K562 (cell line): ENCODE measurements around the gene SDC3. TPM values are rescaled to one million over a fixed set of nuclear protein-coding genes. Genes with fewer than 3 reads are reported as not detected.
A peak's percentile ranks its signal among the peaks of the same experiment; 100 is the strongest.

Source experiments
- ARNT ChIP-seq, 2 experiments: fragments of 450-650 bp; IDR thresholded peaks; 2 replicates each; pipeline ENCODE4 v1.6.1; 2016; ENCODE audit warnings: mild to moderate bottlenecking in 1 of 2
- EGR1 ChIP-seq: fragments of 450-650 bp; conservative IDR thresholded peaks from 2 replicates; pipeline ENCODE4 v1.6.1; 2017; ENCODE audit warnings: mild to moderate bottlenecking
- KHSRP ChIP-seq: fragments of 450-650 bp; IDR thresholded peaks from 2 replicates; pipeline ENCODE4 v1.6.1; 2017
- MLLT1 ChIP-seq, 2 experiments: fragments of 450-650 bp; IDR thresholded peaks; 2 replicates each; pipeline ENCODE4 v1.6.1; 2016
- NR2F6 ChIP-seq: fragments of 450-650 bp; formaldehyde crosslinking; IDR thresholded peaks from 2 replicates; pipeline ENCODE4 v1.4.0; 2020; ENCODE audit warnings: mild to moderate bottlenecking
- PKNOX1 ChIP-seq: fragments of 450-650 bp; IDR thresholded peaks from 2 replicates; pipeline ENCODE4 v1.6.1; 2016
- POLR2B ChIP-seq: fragments of 450-650 bp; IDR thresholded peaks from 2 replicates; pipeline ENCODE4 v1.6.1; 2018; ENCODE audit warnings: low read depth; ENCODE audit not compliant: partially characterized antibody
- POU5F1 ChIP-seq: fragments of 150-350 bp; IDR thresholded peaks from 2 replicates; pipeline ENCODE4 v1.6.1; 2014; ENCODE audit warnings: borderline replicate concordance, low read length, low read depth, mild to moderate bottlenecking; ENCODE audit not compliant: partially characterized antibody
- REST ChIP-seq, 2 experiments: fragments of 450-650 bp; formaldehyde crosslinking in 1 of 2; IDR thresholded peaks; 2 replicates each; pipeline versions ENCODE4 v1.4.0 to v1.6.1; 2014 to 2020; ENCODE audit warnings: mild to moderate bottlenecking in 2 of 2, borderline replicate concordance in 1 of 2, low read depth in 1 of 2
- SNIP1 ChIP-seq: fragments of 450-650 bp; IDR thresholded peaks from 2 replicates; pipeline ENCODE4 v1.7.1; 2017; ENCODE audit warnings: low read depth, mild to moderate bottlenecking
- SNRNP70 ChIP-seq: fragments of 200-400 bp; formaldehyde crosslinking; optimal IDR thresholded peaks from 2 replicates; pipeline ENCODE3; 2017; ENCODE audit warnings: low read depth, low read length
- SP1 ChIP-seq: sonication (generic); formaldehyde crosslinking; IDR thresholded peaks from 2 replicates; pipeline ENCODE4 v1.8.1; 2022; ENCODE audit warnings: mild to moderate bottlenecking, missing genetic modification reagents
- XRCC5 ChIP-seq: fragments of 200-400 bp; formaldehyde crosslinking; IDR thresholded peaks from 2 replicates; pipeline ENCODE4 v1.6.1; 2017; ENCODE audit warnings: low read depth, mild to moderate bottlenecking, low read length
- ZEB2 ChIP-seq: fragments of 450-650 bp; IDR thresholded peaks from 2 replicates; pipeline ENCODE4 v1.6.1; 2016
- ZHX1 ChIP-seq: fragments of 150-350 bp; conservative IDR thresholded peaks from 2 replicates; pipeline ENCODE4 v1.6.1; 2014; ENCODE audit warnings: low read length
- polyA plus RNA-seq, 8 experiments: library from polyadenylated mRNA; depleted of rRNA in 4 of 8; stranded (reverse) in 5 of 8; unstranded in 3 of 8; fragments of >200 nt; fragmentation: Nextera tagmentation in 2 of 8; fragmentation: Illumina TruSeq in 1 of 8; extraction: Ambion mirVana in 2 of 8; extraction: Trizol in 1 of 8; gene quantifications; 2 replicates each; pipeline versions ENCODE4 v1.2.1 to v1.2.3, GENCODE V29; 2011 to 2014; ENCODE audit warnings: inconsistent platforms in 1 of 8, missing spikeins in 1 of 8
- total RNA-seq, 7 experiments: library from RNA; depleted of rRNA in 6 of 7; stranded (reverse); fragments of >200 nt in 6 of 7; fragmentation: Illumina TruSeq in 2 of 7; extraction: Trizol in 2 of 7; gene quantifications; 2 replicates each; pipeline versions ENCODE4 v1.2.1 to v1.2.3, GENCODE V29; 2011 to 2021; ENCODE audit warnings: low replicate concordance in 1 of 7

The SDC3 gene
- total and polyA plus RNA-seq, 9 of the 15 experiments (the other 6 are each of a cell fraction or from before 2014, with no cell fraction given), result 0.38 to 44.1 (median 12.1) TPM

GRCh38 chr1:30823969-30824735 is 84.4 kb downstream of the SDC3 start (continued):
- TF ChIP-seq SNRNP70 (no peak), REST (IDR thresholded peaks at IDR 0.05; ENCODE audit: borderline replicate concordance) (peak; percentile 50; the same call in 1 of the 2 replicates), REST (CRISPR knock-in tag; IDR thresholded peaks at IDR 0.05; ENCODE audit: low read depth) (no peak), PKNOX1 (peak; percentile 48), POU5F1 (peak; percentile 7), XRCC5 (no peak; the same call in 1 of the 2 replicates), EGR1 (peak; percentile 75), SP1 (CRISPR knock-in tag) (no peak; the same call in 1 of the 2 replicates), NR2F6 (CRISPR knock-in tag) (no peak), SNIP1 (no peak), POLR2B (peak; percentile 93), ZHX1 (no peak), ZEB2 (peak; percentile 78), MLLT1 (IDR thresholded peaks at IDR 0.05) (peak in 1 of 2 experiments; percentile 96; a peak in 2 of 4 replicates), KHSRP (no peak), ARNT (IDR thresholded peaks at IDR 0.05) (peak; percentile 30 to 77)
